ENCODE data around the gene DENND10.

DENND10 gene

DNA sequence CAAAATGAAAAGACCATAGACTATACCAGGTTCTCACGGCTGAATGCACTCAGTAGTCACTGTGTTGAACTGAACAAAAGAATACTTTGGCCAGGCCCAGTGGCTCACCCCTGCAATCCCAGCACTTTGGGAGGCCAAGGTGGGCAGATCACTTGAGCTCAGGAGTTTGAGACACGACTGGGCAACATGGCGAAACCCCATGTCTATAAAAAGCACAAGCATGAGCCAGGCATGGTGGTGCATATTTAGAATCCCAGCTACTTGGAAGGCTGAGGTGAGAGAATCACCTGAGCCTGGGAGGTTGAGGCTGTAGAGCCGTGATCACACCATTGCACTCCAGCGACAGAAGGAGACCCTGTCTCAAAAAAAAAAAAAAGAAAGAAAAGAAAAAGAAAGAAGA, 49.1 kb downstream of the DENND10 start:
- no peak for DNase-seq (ENCODE audit: low spot score)
- H3K27me3 Mint-ChIP-seq (ENCODE audit: low read depth): no peaks in the 10 kb centered on the region
- no peak overlapping the region for H3K27ac Mint-ChIP-seq
- H3K4me1 Mint-ChIP-seq (ENCODE audit: low read depth): peaks cover 7% of the 10 kb centered on the region
- H3K4me3 Mint-ChIP-seq: no peak overlapping the region
- peaks cover 43% of the 10 kb centered on the region for H3K36me3 Mint-ChIP-seq (ENCODE audit: low read depth)
- H3K9me3 Mint-ChIP-seq: no peaks in the 10 kb centered on the region

DNA sequence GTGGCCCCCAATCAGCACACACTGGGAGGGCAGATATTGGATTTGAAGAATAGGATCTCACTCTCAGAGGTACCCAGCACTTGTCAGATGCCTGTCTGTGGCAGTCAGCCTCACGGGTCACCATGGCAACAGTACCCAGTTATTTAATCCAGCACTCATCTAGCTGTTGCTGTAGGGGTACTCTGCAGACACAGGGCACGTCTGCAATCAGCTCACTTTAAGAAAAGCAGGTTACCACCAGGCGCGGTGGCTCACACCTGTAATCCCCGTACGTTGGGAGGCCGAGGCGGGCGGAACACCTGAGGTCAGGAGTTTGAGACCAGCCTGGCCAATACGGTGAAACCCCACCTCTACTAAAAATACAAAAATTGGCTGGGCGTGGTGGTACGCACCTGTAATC, 49.7 kb downstream of the DENND10 start:
- Mint-ChIP-seq H3K9me3 (no peaks in the 10 kb centered on the region), H3K4me3 (no peak overlapping the region), H3K36me3 (ENCODE audit: low read depth) (peaks cover 46% of the 10 kb centered on the region), H3K27me3 (ENCODE audit: low read depth) (no peaks in the 10 kb centered on the region), H3K27ac (no peak overlapping the region), H3K4me1 (ENCODE audit: low read depth) (peaks cover 7% of the 10 kb centered on the region)
- DNase-seq (ENCODE audit: low spot score): no peak

GRCh38 chr10:119159332-119159731, 55.4 kb downstream of the DENND10 start:
- H3K4me3 Mint-ChIP-seq: no peak overlapping the region
- H3K36me3 Mint-ChIP-seq (ENCODE audit: low read depth): peaks cover 29% of the 10 kb centered on the region
- no peak for DNase-seq (ENCODE audit: low spot score)
- H3K27me3 Mint-ChIP-seq (ENCODE audit: low read depth): no peaks in the 10 kb centered on the region
- no peaks in the 10 kb centered on the region for H3K9me3 Mint-ChIP-seq
- peaks cover 14% of the 10 kb centered on the region for H3K4me1 Mint-ChIP-seq (ENCODE audit: low read depth)
- H3K27ac Mint-ChIP-seq: no peak overlapping the region

- DNase-seq (ENCODE audit: low spot score): no peak
- Mint-ChIP-seq H3K36me3 (ENCODE audit: low read depth) (peaks cover 16% of the 10 kb centered on the region), H3K4me3 (no peak overlapping the region), H3K27ac (no peak overlapping the region), H3K4me1 (ENCODE audit: low read depth) (peaks cover 28% of the 10 kb centered on the region), H3K9me3 (no peaks in the 10 kb centered on the region), H3K27me3 (ENCODE audit: low read depth) (no peaks in the 10 kb centered on the region)
Observed at GRCh38 chr10:119161680-119162451, 58.0 kb downstream of the DENND10 start.

- Mint-ChIP-seq H3K27ac (no peak overlapping the region), H3K27me3 (ENCODE audit: low read depth) (no peaks in the 10 kb centered on the region), H3K4me3 (no peak overlapping the region), H3K4me1 (ENCODE audit: low read depth) (peaks cover 30% of the 10 kb centered on the region), H3K36me3 (ENCODE audit: low read depth) (peaks cover 21% of the 10 kb centered on the region), H3K9me3 (no peaks in the 10 kb centered on the region)
- no peak for DNase-seq (ENCODE audit: low spot score)
Observed at GRCh38 chr10:119162452-119163092, 58.7 kb downstream of the DENND10 start.

- Mint-ChIP-seq H3K9me3 (no peaks in the 10 kb centered on the region), H3K4me1 (ENCODE audit: low read depth) (peaks cover 28% of the 10 kb centered on the region), H3K27ac (peak within 1 kb of the TSS; percentile 94), H3K4me3 (peak within 1 kb of the TSS; percentile 91), H3K36me3 (ENCODE audit: low read depth) (peaks cover 34% of the 10 kb centered on the region), H3K27me3 (ENCODE audit: low read depth) (no peaks in the 10 kb centered on the region)
- DNase-seq (ENCODE audit: low spot score): peak; percentile 87
Observed at GRCh38 chr10:119165171-119166117, 61.5 kb downstream of the DENND10 start, which contains the start of gene SFXN4. TSS of gene SFXN4 (minus strand) at chr10:119165714. CDS start at chr10:119165647, 67 bp downstream.

- peak overlapping the region; percentile 91 for H3K4me3 Mint-ChIP-seq
- no peaks in the 10 kb centered on the region for H3K9me3 Mint-ChIP-seq
- H3K27me3 Mint-ChIP-seq (ENCODE audit: low read depth): no peaks in the 10 kb centered on the region
- peak overlapping the region; percentile 94 for H3K27ac Mint-ChIP-seq
- DNase-seq (ENCODE audit: low spot score): no peak
- H3K36me3 Mint-ChIP-seq (ENCODE audit: low read depth): peaks cover 31% of the 10 kb centered on the region
- peaks cover 28% of the 10 kb centered on the region for H3K4me1 Mint-ChIP-seq (ENCODE audit: low read depth)
Observed at GRCh38 chr10:119166118-119166500, 62.2 kb downstream of the DENND10 start.

- Mint-ChIP-seq H3K27me3 (ENCODE audit: low read depth) (no peaks in the 10 kb centered on the region), H3K4me3 (peak overlapping the region; percentile 91), H3K9me3 (no peaks in the 10 kb centered on the region), H3K36me3 (ENCODE audit: low read depth) (peaks cover 35% of the 10 kb centered on the region), H3K4me1 (ENCODE audit: low read depth) (peaks cover 28% of the 10 kb centered on the region), H3K27ac (peak overlapping the region; percentile 94)
- no peak for DNase-seq (ENCODE audit: low spot score)
Observed at GRCh38 chr10:119166564-119166963, 62.7 kb downstream of the DENND10 start.

DNA sequence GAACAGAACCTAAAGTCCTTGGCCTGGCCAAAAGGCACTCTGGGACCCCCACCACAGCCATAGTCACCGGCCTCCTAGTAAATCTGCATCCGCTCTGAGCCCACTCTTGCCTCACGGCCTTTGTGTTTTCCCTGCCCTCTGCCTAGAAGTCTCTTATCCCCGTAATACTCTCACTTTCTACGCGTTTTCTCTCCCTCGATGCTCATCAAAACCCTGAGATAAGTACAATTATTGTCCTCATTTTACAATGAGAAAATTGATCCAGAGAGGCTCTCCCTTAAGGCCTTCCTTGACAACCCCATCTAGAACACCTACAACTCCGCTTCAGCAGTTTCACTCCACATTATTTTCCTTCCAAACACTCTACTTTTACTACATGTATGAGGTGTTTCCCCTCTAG, 63.1 kb downstream of the DENND10 start:
- Mint-ChIP-seq H3K4me3 (peak overlapping the region; percentile 91), H3K27ac (peak overlapping the region; percentile 94), H3K9me3 (no peaks in the 10 kb centered on the region), H3K27me3 (ENCODE audit: low read depth) (no peaks in the 10 kb centered on the region), H3K4me1 (ENCODE audit: low read depth) (peaks cover 26% of the 10 kb centered on the region), H3K36me3 (ENCODE audit: low read depth) (peaks cover 39% of the 10 kb centered on the region)
- DNase-seq (ENCODE audit: low spot score): no peak

DNA sequence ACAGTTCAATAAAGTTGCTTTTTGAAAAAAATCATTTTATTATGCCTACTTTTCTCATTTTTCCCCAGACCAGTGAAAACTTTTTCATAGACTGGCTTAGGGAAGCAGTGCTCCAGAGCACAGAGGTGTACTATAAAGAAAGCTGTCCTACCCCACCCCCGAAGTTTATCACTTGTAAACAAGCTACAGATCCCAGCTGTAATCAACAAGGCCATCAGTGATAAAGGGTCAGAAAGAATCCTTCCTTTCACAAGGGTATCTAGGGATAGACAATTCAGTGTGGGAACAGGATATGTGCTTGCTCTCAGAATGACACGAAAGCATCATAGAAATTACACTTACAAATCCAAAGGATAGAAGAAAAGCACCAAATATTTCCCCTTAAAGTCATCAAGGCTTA, 70.2 kb downstream of the DENND10 start:
- Mint-ChIP-seq H3K4me1 (ENCODE audit: low read depth) (peaks cover 25% of the 10 kb centered on the region), H3K9me3 (no peaks in the 10 kb centered on the region), H3K4me3 (no peak overlapping the region), H3K27me3 (ENCODE audit: low read depth) (no peaks in the 10 kb centered on the region), H3K27ac (no peak overlapping the region), H3K36me3 (ENCODE audit: low read depth) (peaks cover 52% of the 10 kb centered on the region)
- no peak for DNase-seq (ENCODE audit: low spot score)

GRCh38 chr10:119176166-119176565, 72.3 kb downstream of the DENND10 start:
- peak overlapping the region; percentile 53 for H3K27ac Mint-ChIP-seq
- peaks cover 28% of the 10 kb centered on the region for H3K4me1 Mint-ChIP-seq (ENCODE audit: low read depth)
- no peaks in the 10 kb centered on the region for H3K9me3 Mint-ChIP-seq
- DNase-seq (ENCODE audit: low spot score): peak; percentile 27
- H3K36me3 Mint-ChIP-seq (ENCODE audit: low read depth): peaks cover 40% of the 10 kb centered on the region
- no peaks in the 10 kb centered on the region for H3K27me3 Mint-ChIP-seq (ENCODE audit: low read depth)
- peak overlapping the region; percentile 67 for H3K4me3 Mint-ChIP-seq

DNA sequence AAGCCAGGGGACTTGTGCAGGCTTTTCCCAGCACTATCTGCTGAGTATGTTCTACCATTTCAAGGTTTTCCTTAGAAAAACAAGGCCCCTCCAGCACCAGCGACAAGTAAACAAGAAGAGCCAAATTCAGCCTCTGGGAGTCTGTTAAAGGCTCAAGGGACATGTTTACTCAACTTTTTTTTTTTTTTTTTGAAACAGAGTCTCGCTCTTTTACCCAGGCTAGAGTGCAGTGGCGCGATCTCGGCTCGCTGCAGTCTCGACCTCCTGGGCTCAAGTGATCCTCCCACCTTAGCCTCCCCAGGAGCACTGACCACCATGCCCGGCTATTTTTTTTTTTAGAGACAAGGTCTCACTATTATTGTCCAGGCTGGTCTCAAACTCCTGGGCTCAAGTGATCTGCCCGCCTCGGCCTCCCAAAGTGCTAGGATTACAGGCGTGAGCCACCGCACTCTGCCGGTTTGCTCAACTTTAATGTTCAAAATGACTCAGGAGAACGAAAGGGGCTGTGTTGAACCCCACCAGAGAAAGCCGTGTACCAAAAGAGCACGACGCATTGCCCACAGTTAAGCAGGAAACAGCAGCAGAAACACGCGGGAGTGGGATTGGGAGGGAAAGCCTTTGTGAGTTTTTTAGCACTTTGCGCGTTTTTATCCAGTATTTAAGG, 73.9 kb downstream of the DENND10 start:
- H3K9me3 Mint-ChIP-seq: no peaks in the 10 kb centered on the region
- peak overlapping the region; percentile 98 for H3K27ac Mint-ChIP-seq
- DNase-seq (ENCODE audit: low spot score): peak; percentile 50
- H3K4me1 Mint-ChIP-seq (ENCODE audit: low read depth): peaks cover 28% of the 10 kb centered on the region
- H3K36me3 Mint-ChIP-seq (ENCODE audit: low read depth): peaks cover 27% of the 10 kb centered on the region
- H3K4me3 Mint-ChIP-seq: peak overlapping the region; percentile 93
- H3K27me3 Mint-ChIP-seq (ENCODE audit: low read depth): no peaks in the 10 kb centered on the region

- Mint-ChIP-seq H3K36me3 (ENCODE audit: low read depth) (peaks cover 25% of the 10 kb centered on the region), H3K27ac (peak within 1 kb of the TSS; percentile 98), H3K4me3 (peak within 1 kb of the TSS; percentile 93), H3K9me3 (no peaks in the 10 kb centered on the region), H3K27me3 (ENCODE audit: low read depth) (no peaks in the 10 kb centered on the region), H3K4me1 (ENCODE audit: low read depth) (peaks cover 28% of the 10 kb centered on the region)
- peak; percentile 91 for DNase-seq (ENCODE audit: low spot score)
Observed at GRCh38 chr10:119178372-119179119, 74.6 kb downstream of the DENND10 start, which contains the start of gene PRDX3. TSS of gene PRDX3 (minus strand) at chr10:119178812. CDS start at chr10:119178790, 22 bp downstream.
